Forelimb muscle (tissue), 1 donor: Measurements from ENCODE around the gene ALOX15. TPM values are rescaled to one million over a fixed set of nuclear protein-coding genes. Genes with fewer than 3 reads are reported as not detected.
"Not testable (repeated sequence)": the region's sequence is repeated elsewhere in the genome, so short reads cannot be mapped to it uniquely, and the experiment has no call there.

ENCODE experiments used
- DNase-seq: peaks from one replicate; pipeline ENCODE4 v3.0.0-alpha.2; 2013; ENCODE audit warnings: low read depth
- polyA plus RNA-seq: library from polyadenylated mRNA; unstranded; fragments of 120-200 nt; gene quantifications from one replicate; pipeline ENCODE4 v1.2.1, GENCODE V29; 2013; ENCODE audit not compliant: insufficient read length

The ALOX15 gene
- polyA plus RNA-seq, 1 donor = 0.40 TPM

DNA sequence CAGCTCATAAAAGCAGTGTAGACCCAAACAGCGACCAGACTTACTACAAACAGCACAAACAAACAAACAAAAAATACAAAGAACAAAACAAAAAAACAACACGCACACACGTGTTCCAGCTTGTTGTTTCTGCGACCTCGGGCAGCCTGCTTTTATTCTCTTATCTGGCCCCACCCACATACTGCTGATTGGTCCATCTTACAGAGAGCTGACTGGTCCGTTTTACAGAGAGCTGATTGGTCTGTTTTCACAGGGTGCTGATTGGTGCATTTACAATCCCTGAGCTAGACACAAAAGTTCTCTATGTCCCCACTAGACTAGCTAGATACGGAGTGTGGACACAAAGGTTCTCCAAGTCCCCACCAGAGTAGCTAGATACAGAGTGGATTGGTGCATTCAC is 14.5 kb upstream of the ALOX15 start:
- not testable (repeated sequence) for DNase-seq

DNA sequence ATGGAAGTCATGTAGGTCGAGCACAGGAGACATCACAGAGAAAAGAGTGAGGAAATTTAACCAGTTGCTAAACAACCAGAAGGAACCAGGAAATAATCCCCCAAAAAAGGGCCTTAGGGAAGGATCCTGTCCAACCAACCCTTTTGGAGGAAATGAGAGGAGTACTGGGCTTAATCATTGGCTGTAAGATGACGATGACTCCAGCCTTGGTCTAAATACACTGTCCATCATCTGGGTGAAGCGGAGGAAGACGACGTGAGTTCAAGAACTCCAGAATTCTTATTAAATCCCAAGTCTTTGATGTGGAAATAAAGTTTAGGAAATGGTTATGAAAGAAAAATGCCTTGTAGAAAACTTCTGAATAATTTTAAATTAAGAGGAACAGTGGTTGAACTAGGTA is 11.5 kb upstream of the ALOX15 start:
- no peak for DNase-seq

- no peak for DNase-seq
Observed at GRCh38 chr17:4648741-4649140, 7.3 kb upstream of the ALOX15 start.

DNA sequence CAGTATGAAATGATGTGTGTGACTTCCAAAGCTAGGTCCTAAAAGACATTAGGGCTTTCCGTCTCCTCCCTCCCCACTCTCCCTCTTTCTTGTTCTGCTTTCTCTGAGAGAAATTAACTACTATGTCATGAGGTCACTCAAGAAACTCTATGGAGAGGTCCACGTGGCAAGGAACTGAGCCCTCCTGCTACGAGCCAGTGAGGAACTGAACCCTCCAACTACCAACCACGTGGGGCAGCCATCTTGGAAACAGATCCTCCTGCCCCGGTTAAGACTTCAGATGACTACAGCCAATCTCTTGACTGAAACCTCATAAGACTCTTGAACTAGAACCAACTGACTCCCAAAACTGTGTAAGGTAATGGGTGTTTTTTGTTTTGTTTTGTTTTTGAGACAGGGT is 4.2 kb upstream of the ALOX15 start:
- DNase-seq = no peak

DNA sequence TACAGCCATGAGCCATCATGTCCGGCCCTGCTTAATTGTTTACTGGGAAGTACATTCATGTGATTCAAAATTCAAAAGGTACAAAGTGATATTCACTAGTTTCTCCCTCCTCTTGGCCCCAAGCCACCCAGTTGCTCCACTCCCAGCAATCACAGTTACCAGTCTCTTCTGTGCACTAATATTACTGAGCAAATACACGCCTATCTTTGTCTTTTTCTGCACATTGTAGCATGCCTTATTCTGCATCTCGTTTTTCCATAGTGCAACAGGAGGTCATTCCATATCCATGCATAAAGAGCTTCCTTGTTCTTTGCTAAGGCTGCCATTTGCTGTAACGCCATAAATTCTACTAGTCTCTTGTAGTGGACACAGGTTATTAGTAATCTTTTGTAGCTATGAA is 2.2 kb upstream of the ALOX15 start:
- no peak for DNase-seq

DNA sequence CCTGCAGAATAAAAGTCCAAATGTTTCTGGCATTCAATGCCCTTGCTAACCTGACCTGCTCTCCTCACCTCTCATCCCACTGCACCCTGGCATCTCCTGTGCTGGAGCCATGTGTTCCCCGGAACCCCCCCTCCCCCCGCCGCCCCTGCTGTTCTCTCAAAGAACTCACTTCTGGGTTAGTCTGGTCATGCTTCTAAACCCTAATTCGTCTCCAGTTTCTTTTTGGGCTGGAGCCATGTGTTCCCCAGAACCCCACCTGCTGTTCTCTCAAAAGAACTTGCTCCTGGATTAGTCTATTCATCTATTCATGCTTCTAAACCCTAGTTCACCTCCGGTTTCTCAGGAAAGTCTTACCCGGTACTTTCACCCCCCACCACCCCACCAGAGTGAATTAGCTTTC is 808 bp upstream of the ALOX15 start:
- DNase-seq = no peak

DNA sequence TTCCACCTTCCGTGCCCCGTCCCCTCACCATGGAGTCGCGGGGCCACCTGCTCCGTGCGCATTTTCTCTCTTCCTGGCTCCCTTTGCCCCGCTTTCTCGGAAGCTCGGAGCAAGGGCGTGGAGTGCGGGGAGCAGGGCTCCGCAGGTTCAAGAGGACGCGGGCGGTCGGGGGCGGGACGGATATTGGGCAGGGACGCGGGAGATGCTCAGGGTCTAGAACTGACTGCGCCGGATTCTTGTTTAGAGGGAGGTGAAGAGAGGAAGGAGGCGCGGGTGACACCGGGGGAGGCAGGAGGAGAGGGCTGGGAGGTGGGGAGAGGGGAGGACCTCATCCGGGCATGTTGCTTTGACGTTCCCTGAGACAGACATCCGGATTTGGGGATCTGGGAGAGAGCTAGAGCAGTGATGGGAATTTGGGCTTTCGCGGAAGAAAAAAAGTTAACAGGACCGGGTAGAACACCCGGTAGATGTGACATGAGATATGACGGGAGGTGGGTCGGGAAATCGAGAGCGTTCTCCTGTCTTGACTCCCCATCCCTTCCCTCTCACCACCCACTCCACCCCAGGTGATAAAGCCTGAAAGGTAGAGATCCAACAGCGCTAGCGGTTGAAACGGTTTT is 799 bp downstream of the ALOX15 start:
- DNase-seq = not testable (repeated sequence)

GRCh38 chr17:4639301-4640059 is 2.0 kb downstream of the ALOX15 start:
- DNase-seq = not testable (repeated sequence)

GRCh38 chr17:4638766-4639165 is 2.7 kb downstream of the ALOX15 start:
- not testable (repeated sequence) for DNase-seq

- DNase-seq = no peak
Observed at GRCh38 chr17:4636474-4637100, 4.9 kb downstream of the ALOX15 start.

DNA sequence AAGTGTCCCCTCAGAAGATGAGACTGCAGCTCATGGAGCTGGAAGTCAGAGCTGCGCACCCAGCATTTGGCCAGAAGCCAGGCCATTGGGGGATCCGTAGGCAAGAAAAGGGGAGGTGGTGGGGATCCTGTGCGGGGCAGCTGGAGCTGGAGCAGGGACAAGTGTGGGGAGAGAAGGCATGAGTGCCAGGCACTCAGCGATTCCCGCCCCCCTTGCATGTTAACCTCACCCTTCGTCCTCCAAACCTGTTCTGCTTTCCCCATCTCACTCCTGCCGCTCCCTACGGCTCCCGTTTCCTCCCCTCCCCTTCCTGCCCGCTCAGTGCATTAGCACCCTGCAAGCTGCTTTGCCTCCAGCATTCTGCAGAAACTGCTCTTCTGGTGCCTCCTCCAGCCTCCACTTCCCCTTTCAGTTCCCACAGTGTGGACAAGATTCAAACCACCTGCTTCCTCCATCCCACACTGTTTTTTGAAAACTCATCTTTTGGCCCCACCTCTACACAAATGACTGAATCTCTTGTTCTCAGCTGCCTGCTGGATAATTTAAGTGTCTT is 5.6 kb downstream of the ALOX15 start:
- no peak for DNase-seq

- no peak for DNase-seq
Observed at GRCh38 chr17:4634976-4635375, 6.5 kb downstream of the ALOX15 start.

DNA sequence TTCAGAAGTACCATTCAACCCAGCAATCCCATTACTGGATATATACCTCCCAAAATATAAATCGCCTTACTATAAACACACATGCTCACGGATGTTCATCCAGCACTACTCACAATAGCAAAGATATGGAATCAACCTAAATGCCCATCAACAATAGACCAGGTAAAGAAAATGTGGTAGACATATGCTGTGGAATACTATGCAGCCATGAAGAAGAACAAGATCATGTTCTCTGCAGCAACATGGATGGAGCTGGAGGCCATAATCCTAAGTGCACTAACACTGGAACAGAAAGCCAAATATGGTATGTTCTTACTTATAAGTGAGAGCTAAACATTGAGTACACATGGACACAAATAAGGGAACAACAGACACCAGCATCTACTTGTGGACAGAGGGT is 7.8 kb downstream of the ALOX15 start:
- DNase-seq = no peak

- DNase-seq = no peak
Observed at GRCh38 chr17:4632581-4632920, 8.9 kb downstream of the ALOX15 start.

DNA sequence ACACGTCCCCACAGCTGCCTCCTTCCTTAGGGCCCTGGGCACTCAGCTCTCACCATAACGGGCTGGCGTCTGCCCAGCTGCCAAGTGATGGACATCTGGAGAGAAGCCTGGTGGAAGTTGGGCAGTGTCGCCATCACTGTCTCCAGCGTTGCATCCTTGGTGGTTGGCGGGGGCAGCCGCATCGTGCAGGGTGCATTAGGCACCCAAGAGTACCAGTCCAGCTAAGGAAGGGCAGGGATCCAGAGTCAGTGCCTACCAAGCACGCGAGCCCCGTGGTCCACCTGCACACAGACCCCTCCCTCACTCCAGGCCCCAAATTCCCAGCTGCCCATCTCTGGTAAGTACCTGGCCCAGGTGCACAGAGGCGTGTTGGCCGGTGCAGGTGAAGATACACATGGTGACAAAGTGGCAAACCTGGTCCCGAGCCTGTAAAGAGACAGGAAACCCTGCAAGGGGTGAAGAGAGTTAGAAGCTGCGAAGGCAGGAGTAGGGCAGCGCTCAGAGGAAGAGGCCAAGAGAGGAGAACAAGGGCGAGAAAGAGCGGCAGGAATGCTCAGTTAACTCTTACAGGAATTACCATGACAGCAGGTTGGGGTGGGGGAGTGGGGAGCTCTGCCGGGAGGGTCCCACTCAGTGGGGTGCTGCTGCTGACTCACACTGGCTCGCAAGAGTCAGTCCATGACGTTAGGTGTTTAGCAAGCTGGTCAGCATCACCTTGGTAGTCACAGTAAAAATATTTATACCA is 9.5 kb downstream of the ALOX15 start:
- no peak for DNase-seq

GRCh38 chr17:4631431-4631830 is 10.0 kb downstream of the ALOX15 start:
- no peak for DNase-seq

- no peak for DNase-seq
Observed at GRCh38 chr17:4626734-4627256, 14.7 kb downstream of the ALOX15 start.

- DNase-seq = peak; percentile 58
Observed at GRCh38 chr17:4625181-4625617, 16.3 kb downstream of the ALOX15 start.

- DNase-seq = not testable (repeated sequence)
Observed at GRCh38 chr17:4624451-4624911, 17.0 kb downstream of the ALOX15 start.

DNA sequence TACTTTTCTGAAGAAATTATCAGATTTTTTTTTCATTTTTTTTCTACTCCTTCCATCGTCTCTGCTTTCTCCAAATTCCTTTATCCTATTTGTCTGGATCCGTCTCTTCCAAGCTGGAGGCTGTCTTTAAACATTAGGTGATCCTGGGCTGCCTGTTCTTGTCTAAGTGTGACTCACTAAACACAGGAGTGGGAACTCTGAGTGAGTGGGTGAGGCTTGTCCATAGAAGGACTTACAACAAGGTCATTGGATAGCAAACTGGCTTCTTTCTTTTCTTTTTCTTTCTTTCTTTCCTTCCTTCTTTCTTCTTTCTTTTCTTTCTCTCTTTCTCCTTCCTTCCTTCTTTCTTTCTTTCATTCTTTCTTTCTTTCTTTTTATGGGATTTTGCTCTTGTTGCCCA is 18.2 kb downstream of the ALOX15 start:
- DNase-seq = no peak

DNA sequence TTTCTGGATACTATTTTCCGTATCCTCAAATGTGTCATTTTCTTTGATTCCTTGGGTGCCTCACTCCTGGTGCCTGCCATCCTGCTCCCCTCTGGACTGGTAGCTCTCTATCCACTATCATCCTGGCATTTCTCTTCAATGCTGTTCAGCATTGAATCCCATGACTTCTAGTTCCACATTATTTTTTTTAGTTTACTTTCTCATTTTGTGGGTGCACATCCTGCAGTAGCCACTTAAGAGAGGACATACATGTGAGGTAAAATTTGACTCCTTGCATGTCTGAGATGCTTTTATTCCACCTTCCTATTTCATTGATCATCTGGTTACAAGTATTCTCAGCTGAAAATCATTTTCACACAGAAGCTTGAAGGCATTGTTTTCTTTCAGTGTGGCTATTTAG is 19.1 kb downstream of the ALOX15 start:
- no peak for DNase-seq
